ENCODE data around the gene SRPX2. TPM values are rescaled to one million over a fixed set of nuclear protein-coding genes. Genes with fewer than 3 reads are reported as not detected.

The SRPX2 gene
- total and polyA plus RNA-seq, 2 of the 13 experiments (the other 11 are each of a cell fraction or from before 2014, with no cell fraction given), result 1.5 to 6.7 TPM

- TF ChIP-seq ZNF276 (CRISPR knock-in tag; IDR thresholded peaks at IDR 0.05; ENCODE audit: low read depth) (no peak), TOPORS (CRISPR knock-in tag; IDR thresholded peaks at IDR 0.05) (no peak), ASH2L (IDR thresholded peaks at IDR 0.05; ENCODE audit: insufficient read length, low read depth, low read length) (peak; percentile 24), ZNF784 (CRISPR knock-in tag; IDR thresholded peaks at IDR 0.05; ENCODE audit: borderline replicate concordance) (no peak), PCBP2 (optimal IDR thresholded peaks at IDR 0.05; ENCODE audit: low read depth, low read length, poor library complexity, severe bottlenecking) (no peak), STAT6 (CRISPR knock-in tag; IDR thresholded peaks at IDR 0.05; ENCODE audit: borderline replicate concordance) (no peak), HNF4G (IDR thresholded peaks at IDR 0.05; ENCODE audit: borderline replicate concordance, low read depth, low read length) (peak; percentile 80; the same call in 1 of the 2 replicates), HNF4G (CRISPR knock-in tag; IDR thresholded peaks at IDR 0.05; ENCODE audit: borderline replicate concordance, low read depth) (no peak), TBP (CRISPR knock-in tag; IDR thresholded peaks at IDR 0.05) (no peak), SMAD3 (CRISPR knock-in tag; IDR thresholded peaks at IDR 0.05) (no peak), TGIF2 (CRISPR knock-in tag; IDR thresholded peaks at IDR 0.05) (no peak), ZNF788 (CRISPR knock-in tag; IDR thresholded peaks at IDR 0.05; ENCODE audit: borderline replicate concordance) (no peak), SOX13 (IDR thresholded peaks at IDR 0.05) (no peak), SOX13 (CRISPR knock-in tag; conservative IDR thresholded peaks at IDR 0.05 in 1 of 2, IDR thresholded peaks at IDR 0.05 in 1 of 2) (peak in 1 of 2 experiments; percentile 46; a peak in 1 of 4 replicates), FOSL1 (CRISPR knock-in tag; IDR thresholded peaks at IDR 0.05; ENCODE audit: borderline replicate concordance) (no peak), BCLAF1 (IDR thresholded peaks at IDR 0.05) (no peak), ZNF432 (CRISPR knock-in tag; IDR thresholded peaks at IDR 0.05; ENCODE audit: borderline replicate concordance) (no peak), NCOA2 (CRISPR knock-in tag; IDR thresholded peaks at IDR 0.05) (peak; percentile 58; the same call in 1 of the 2 replicates), POLR2AphosphoS2 (IDR thresholded peaks at IDR 0.05; ENCODE audit: low read depth, low read length) (no peak)
Observed at GRCh38 chrX:100648458-100649417, 4.7 kb downstream of the SRPX2 start (continued).
